ELF-1 (cell line): Measurements from ENCODE around the gene LRRC61.
A peak's percentile ranks its signal among the peaks of the same experiment; 100 is the strongest.

Experiments
- DNase-seq: peaks from one replicate; pipeline ENCODE4 v3.0.0-alpha.2; 2016; ENCODE audit warnings: low read depth, low spot score

LRRC61 gene

DNA sequence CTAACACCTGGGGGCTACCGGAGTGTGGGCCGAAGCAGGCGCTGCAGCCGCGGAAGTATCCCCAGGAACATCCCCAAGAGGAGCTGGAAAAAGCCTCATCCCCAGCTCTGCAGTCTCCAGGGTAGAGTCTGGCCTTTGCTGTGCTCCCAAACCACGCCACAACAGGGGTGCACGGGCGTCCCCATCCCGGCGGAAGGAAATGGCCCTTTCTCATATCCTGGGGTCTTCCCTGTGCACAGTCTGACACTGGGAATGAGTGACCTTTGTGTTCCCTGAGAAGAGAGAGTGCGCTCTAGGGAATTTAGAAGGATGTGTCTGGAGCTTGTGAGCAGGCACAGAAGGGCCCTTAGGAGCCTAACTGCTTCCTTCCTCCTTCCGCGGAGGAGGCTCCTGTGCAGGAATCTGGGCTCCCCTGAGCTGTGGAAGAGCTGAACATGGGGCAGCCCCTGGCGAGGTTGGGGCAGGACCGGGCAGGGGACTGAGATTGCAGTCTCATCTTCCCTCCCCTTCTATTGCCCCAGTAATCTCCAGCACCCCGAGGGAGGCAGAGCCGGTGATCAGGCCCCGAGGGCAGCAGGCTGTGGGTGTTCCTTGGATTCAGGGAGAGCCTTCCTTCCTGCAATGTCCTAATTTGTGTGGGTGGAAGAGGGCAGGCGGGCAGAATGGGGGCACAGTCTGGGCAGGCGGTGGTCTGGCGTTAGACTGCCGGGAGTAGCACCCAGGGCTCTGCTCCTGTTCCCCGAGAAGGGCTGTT is 46.8 kb downstream of the LRRC61 start:
- peak; percentile 44 for DNase-seq

DNA sequence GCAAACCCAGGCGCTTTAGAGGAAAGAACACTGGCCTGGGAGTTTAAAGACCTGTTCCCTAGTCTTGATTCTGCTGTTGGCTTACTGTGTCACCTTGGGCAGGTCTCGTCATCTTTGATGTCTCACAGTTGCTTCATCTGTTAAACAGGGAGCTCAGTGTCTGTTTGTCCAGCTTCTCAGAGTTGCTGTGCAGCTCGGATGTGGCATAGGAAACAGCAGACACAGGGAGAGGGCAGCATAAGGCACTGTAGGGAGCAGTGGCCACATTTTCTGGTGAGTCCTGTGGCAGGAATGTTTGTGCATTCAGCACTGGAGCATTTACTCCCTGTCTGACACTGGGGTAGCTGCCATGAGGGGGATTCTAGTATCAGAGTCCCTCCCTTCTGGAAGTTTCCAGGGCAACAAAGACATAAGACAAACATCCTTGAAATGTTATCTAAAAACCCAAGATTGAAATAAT is 47.5 kb downstream of the LRRC61 start:
- DNase-seq = no peak

DNA sequence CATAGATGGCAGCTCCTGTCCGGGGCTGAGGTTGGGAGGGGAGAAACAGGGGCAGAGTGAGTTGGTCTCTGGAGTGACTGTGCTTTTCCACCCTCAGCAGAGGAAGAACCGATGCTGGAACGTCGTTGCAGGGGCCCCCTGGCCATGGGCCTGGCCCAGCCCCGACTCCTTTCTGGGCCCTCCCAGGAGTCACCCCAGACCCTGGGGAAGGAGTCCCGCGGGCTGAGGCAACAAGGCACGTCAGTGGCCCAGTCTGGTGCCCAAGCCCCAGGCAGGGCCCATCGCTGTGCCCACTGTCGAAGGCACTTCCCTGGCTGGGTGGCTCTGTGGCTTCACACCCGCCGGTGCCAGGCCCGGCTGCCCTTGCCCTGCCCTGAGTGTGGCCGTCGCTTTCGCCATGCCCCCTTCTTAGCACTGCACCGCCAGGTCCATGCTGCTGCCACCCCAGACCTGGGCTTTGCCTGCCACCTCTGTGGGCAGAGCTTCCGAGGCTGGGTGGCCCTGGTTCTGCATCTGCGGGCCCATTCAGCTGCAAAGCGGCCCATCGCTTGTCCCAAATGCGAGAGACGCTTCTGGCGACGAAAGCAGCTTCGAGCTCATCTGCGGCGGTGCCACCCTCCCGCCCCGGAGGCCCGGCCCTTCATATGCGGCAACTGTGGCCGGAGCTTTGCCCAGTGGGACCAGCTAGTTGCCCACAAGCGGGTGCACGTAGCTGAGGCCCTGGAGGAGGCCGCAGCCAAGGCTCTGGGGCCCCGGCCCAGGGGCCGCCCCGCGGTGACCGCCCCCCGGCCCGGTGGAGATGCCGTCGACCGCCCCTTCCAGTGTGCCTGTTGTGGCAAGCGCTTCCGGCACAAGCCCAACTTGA is 48.2 kb downstream of the LRRC61 start:
- DNase-seq = no peak

DNA sequence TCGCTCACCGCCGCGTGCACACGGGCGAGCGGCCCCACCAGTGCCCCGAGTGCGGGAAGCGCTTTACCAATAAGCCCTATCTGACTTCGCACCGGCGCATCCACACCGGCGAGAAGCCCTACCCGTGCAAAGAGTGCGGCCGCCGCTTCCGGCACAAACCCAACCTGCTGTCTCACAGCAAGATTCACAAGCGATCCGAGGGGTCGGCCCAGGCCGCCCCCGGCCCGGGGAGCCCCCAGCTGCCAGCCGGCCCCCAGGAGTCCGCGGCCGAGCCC is 48.8 kb downstream of the LRRC61 start:
- DNase-seq = peak; percentile 62

DNA sequence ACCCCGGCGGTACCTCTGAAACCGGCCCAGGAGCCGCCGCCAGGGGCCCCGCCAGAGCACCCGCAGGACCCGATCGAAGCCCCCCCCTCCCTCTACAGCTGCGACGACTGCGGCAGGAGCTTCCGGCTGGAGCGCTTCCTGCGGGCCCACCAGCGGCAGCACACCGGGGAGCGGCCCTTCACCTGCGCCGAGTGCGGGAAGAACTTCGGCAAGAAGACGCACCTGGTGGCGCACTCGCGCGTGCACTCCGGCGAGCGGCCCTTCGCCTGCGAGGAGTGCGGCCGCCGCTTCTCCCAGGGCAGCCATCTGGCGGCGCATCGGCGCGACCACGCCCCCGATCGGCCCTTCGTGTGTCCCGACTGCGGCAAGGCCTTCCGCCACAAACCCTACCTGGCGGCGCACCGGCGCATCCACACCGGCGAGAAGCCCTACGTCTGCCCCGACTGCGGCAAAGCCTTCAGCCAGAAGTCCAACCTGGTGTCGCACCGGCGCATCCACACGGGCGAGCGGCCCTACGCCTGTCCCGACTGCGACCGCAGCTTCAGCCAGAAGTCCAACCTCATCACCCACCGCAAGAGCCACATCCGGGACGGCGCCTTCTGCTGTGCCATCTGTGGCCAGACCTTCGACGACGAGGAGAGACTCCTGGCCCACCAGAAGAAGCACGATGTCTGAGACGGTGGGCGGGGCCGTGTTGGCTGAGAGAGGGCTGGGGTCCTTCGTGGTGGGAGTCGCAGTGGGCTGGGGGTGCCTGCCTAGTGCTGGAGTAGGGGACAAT is 49.3 kb downstream of the LRRC61 start:
- peak; percentile 70 for DNase-seq

DNA sequence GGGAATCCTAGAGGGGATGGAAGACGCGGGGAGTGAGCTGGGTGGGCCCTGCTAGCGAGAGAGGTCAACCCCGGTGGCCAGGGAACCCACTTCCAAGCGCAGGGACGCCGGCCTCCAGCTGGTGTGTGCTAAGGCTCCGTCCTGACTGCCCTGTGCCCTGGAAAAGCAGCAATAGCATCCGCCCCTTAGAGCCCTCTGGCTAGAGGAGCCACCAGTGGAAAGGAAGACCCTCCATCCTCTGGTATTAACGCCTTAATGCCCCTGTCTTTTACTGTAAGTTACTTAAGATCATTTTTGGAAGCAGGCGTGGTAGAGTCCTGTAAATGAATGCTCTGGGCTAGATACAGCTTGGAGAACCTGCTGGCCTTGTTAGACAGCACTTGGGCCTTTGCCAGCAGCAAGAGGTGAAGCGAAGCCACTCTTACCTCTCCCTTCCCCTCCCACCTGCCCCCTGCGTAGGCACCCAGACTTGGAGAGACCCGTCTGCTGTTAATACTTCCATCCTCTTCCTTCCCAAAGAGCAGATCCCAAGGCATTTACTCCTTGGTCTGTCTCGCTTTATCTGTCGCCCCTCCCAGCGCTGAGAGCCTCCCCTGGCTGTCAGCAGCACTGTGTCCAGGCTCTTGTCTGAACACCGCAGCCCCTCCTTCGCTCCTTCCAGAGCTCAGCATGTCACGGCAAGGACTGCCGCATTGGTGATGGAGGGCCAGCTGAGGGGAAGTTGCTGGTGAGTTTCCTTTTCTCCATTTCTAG is 50.1 kb downstream of the LRRC61 start:
- DNase-seq = peak; percentile 79

DNA sequence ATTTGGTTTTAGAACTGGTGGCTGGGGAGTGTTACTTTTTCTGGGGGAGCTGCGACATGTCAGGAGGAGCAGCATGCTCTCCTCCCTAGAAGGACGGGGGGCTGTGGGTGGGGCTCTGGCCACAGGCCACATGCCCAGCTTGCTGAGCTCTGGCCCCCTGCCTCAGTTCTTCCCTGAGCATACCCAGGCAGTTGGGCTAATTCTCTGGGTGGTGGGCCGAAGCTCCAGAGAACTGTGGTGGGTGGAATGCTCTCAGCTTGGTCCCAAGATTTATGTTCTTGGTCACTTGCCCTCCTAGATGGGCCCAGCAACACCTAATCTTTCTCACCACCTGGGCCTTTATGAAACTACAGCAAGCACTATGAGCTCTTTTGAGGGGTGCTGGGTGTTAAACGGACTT is 50.9 kb downstream of the LRRC61 start:
- no peak for DNase-seq

DNA sequence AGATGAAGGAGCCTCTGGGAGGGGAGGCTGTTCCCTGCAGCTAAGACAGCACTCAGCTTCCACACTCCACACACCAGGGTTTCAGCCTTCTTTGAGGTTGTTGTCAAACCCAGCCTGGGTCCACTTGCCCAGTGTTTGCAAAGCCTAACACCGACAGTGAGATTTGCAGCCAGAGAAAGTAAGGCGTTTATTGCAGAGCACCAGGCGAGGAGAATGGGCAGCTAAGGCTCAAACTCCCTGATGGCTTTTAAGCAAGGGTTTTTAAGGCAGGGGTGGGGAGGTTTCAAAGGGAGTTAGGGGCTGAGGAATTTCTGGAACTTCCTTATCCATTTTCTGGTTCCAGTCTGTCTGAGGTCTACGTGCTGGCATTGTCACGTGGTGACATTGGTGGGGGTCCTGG is 51.3 kb downstream of the LRRC61 start:
- DNase-seq = peak; percentile 84

DNA sequence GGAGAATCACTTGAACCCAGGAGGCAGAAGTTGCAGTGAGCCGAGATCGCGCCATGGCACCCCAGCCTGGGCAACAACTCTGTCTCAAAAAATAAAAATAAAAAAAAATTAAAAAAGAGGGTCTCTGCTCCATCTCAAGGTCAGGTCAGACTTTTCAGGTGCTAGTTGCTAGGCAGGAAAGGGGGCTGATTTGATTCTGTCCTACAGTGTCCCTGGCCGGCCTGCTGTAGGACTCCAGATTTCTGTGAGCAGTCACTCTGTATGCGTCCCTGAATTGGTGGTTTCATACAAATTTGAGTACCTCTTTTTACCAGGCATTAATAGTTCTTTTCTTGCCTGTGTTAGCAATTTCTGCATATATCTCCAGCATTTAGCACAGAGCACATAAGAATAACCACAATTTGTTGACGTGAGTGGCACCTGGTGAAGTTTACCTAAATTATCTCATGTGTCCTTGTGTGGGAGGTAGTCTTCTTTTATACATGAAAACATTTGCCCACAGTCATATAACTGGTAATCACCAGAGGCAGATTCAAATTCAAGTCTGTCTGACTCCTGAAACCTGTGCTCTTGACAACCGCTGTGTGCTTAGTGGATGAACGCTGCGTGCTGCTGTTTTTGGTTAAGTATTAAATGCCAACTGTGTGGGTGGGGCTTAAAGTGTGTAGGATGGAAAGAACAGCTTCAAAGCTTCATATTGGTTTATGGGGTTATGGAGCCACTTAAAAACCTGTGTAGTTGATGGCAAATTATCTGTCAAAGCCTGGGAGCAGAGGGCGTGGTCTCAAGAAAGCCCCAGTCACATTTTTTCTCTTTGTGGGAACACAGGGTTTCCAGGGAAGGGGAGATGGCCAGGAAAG is 52.7 kb downstream of the LRRC61 start:
- DNase-seq = no peak

DNA sequence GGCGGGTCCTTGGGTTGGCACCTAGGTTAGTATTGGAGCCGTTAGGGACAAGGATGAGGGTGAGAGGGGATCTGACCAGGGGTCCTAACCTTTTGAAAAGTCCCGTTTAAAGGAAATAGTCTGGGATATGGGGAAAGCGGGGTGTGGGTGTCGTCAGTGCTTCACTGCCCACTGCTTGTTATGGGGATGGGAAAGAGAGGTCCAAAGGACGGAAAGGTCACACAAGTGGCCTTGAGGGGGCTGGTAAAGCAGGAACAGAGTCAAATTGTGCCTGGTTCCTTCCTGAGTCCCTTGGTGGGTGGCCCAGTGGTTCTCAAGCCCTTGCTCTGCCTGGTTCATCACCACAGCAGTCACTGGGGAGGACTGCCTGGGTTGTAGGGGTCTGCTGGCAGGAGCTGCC is 53.4 kb downstream of the LRRC61 start:
- DNase-seq = no peak

DNA sequence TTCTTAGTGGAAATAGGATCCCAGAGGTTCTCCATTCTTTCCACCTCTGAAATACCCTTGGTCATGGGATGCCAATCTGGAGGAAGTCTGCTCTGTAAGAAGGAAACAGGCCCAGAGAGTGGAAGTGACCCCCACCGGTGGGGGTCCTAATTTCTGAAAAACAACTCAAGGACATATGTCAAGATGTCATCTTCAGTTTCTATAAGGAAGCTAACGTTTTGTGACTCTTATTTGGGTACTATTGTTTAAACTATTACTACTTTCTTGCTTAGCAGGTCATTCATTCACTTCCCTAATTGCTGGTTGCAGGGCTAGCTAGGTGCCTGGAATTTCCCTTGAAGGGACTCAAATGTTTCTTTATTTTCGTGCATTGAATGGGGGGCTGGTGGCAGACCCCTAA is 54.0 kb downstream of the LRRC61 start:
- no peak for DNase-seq

DNA sequence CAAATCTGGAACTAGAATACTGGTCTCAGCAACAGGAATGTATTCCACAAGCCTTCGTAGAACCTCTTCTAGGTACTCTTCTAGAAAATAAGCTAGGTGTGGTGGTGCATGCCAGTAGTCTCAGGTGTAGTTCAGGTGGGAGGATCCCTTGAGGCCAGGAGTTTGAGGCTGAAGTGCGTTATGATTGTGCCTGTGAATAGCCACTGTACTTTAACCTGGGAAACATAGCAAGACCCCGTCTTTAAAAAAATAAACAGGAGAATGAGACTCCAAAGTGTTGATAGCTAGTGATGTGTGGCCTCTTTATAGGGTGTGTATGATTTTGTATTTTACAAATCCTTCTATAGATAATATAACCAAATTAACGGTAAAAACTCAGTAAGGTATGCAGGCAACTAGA is 54.5 kb downstream of the LRRC61 start:
- no peak for DNase-seq

DNA sequence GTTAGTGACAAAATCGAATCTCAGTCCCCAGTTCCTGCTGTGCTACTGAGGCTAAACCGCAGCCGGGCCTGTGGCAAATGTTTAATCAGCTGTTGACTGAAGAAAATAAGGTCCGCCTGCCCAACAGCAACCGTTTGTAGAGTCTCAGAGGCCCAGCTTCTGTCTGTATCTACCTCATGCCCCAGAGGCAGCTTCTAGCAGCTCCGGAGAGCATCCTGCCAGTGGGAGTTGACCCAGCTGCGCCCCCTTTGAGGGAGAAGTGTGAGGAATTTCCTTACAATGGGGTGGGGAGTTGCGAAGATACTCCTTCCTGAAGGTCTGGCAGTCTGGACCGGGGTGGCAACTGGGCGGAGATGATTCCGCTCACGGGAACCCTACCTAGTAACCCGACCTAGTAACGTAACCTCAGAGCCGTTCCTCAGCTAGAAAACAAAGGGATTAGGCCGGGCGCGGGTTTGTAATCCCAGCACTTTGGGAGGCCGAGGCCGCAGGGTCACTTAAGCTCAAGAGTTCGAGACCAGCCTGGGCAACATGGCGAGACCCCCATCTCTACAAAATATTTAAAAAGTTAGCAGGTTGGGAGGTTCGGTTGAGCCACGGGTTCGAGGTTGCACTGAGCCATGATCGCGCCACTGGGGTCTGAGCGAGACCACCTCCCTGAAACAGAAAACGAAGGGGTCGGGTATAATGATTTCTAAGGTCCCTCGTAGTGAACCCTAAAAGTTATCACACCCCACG is 55.1 kb downstream of the LRRC61 start:
- peak; percentile 97 for DNase-seq

DNA sequence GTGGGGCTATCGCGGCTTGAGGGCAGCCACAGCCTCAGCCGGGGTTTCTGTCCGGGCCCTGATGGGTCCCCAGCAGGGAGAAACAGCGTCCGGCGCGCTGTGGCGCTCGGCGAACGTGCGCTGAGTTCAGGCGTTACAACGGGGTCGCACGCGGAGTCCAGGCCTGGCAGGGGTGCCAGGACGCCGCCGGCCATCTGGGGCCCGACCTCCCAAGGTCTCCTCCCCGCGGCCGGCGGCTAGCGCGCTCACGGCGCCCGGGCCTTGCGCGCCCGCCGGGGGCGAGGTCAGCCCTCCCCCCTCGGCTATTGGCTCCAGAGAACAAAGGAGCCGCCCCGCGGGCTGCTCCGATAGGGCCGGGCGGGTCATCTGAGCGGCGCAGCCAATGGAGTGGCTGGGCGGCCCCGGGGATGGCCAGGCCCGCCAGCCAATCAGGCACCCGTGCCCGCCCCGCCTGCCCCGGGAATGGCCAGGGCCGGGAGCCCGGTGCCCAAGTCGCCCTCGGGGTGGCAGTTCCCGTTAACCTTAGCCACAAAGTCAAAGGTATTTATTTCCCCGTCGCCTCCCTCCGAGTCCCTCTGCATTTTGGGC is 55.8 kb downstream of the LRRC61 start, which contains the start of gene ZNF775:
TSS of gene ZNF775 (plus strand) at position 478 of the 588 bp plus-strand sequence. CDS start 9,141 bp downstream, outside the sequence.
- peak; percentile 98 for DNase-seq

DNA sequence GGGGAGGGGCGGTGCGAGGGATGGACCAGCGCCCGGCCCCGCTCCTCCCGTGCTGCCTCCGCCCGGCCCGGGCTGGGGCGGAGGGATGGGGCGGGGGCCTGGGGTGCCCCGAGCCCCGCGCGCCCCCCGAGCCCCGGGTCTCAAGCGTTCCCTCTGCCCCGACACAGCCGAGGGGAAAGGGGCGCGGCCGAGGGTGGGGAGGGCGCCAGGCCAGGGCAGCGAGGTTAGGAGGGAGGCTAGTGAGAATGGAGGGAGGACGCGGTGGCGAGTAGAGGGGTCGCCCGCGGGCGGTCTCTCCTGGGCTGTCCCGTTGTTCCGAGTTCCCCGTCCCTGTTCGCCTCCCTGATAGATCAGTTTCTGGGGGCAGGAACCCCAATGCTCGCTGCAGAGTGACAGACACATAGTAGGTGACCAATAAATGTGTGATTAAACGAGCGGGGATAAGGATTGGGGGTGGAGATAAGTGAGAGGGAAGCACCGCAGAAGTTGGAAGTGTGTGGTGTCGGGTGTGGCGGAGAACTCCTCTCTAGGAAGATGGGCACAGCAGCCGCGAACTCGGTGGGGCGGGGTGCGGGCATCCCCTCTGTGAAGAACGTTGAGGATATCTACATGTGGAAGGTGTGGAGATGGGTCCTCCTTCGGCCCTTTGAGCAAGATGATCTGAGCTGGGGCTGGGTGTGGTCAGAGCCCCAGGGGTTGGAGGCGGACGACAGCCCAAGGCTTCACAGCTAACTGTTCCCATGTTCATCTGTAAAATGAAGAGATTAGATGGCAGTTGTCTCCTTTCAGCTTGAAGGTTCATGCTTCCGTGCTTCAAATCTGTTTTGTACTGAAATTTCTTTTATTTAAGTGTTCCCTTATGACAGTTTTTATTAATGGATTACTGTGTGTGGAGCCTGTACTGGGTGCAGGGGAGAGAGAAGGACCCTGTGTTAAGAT is 56.6 kb downstream of the LRRC61 start:
- peak; percentile 37 for DNase-seq

DNA sequence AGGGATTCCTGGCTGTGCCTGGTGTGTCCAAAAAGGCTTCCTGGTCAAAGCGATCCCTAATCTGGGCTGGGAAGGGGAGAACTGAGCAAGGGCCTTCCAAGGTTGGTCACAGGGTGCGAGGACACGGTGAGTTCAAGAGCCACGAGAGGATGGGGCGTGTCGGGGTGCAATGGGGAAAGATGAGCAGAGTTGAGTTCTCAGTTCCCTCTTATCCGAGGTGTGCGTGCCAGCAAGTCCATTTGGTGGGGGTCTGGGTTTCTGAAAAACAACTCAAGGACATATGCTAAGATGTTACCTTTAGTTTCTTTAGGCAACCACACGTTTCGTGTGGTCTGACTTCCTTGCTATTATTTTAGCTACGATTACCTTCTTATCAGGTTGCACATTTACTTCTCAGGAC is 57.3 kb downstream of the LRRC61 start:
- DNase-seq = no peak

DNA sequence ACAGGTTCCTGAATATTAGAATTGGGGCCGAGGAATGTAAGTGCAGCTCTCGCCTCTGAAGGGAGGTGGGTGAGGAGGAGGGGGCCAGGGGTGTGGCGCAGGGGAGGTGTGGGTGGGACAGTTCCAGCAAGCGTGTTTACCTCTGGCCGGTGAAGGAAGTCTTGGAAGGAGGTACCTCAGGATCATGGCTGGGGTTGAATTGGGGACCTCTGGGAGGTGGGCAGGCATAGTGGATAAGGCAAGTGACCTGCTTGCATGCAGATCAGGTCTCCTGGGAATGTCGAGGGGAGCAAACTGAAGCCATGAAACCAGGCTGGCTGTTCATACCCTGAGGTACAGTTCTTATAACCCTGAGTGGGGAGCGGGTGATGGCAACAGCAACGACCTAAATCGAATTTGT is 57.9 kb downstream of the LRRC61 start:
- no peak for DNase-seq

DNA sequence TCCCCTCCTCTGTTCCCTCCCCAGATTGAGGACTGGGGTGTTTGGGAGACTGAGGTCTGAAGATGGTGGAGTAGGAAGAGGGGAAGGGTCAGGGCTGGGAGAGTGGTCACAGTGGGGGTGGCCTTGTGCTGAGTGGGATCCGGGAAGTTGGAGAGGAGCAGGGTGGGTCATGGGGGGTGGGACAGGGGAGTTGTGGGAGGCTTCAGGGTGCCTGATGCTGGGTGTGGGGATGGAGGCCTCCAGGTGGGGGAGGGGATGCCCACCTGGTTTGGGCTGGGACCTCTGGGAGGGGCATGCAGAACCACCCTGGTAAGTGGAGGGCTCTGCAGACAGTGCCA is 58.6 kb downstream of the LRRC61 start:
- DNase-seq = no peak
